Dermis microvascular lymphatic vessel endothelial cell (primary cell): Measurements from ENCODE around the gene TTC7B. TPM values are rescaled to one million over a fixed set of nuclear protein-coding genes. Genes with fewer than 3 reads are reported as not detected.

Source experiments
- DNase-seq, 2 donors: peaks; one replicate each; pipeline versions ENCODE4 v3.0.0 to v3.0.0-alpha.2; 2010; ENCODE audit warnings: low read depth in 2 of 2
- total RNA-seq: library from RNA; depleted of rRNA; stranded (reverse); fragments of >200 nt; gene quantifications from 2 replicates; pipeline ENCODE4 v1.2.1, GENCODE V29; 2014

TTC7B gene
- total RNA-seq, 1 donor from 2014 or later, result 13.9 TPM

- DNase-seq, result no peak
Measured at GRCh38 chr14:90777358-90777757, 38.9 kb downstream of the TTC7B start.

DNA sequence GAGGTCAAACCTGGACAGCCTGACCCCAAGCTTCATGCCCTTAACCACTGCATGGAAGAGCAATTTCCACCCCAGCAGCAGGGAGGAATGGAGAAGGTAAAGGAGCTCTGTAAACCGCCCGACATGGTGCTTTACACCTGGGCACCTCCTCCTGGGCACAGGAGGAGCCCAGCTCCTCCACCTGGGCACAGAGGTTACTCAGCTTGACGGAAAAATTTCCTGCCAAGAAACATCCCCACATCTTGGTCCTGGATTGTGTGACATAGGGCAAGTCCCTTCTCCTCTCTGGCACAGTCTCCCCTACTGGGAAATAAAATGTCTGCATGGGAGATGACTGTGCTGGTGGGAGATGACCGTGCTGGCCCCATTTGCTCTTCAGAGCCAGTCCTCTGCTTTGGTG is 40.8 kb downstream of the TTC7B start:
- no peak for DNase-seq

- no peak for DNase-seq
Measured at GRCh38 chr14:90774316-90774715, 41.9 kb downstream of the TTC7B start.

DNA sequence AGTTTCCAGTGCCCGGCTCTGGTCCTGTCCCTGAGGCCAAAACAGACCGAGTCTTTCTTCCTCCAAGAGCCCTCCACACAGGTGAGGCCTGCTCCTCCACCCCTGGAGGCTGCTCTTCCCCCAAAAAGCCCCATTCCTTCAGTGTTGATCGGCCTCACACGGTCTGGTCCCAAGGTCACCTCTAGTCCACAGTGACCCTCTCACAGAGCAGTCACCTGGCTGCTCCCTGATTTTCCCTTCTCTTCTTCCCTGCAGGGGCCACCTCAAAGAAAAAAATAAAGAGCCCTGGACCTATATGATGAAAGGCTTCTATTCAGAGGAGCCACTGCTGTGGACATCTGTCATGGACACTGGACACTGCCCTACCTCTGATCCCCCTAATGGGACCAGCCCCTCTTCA is 42.5 kb downstream of the TTC7B start:
- no peak for DNase-seq

- no peak for DNase-seq
Measured at GRCh38 chr14:90773196-90773486, 43.1 kb downstream of the TTC7B start.

DNA sequence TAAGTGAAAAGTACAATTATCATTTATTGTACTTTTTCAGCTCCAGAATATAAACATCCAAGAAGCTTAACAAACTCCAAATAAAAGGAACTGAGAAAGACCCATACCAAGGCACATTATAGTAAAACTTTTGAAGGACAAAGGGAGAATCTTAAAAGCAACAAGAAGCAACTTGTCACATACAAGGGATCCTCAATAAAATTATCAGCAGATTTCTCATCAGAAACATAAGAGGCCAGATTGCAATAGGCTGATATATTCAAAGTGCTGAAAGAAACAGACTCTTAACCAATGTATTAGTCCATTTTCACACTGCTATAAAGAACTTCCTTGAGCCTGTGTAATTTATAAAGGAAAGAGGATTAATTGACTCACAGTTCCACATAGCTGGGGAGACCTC is 48.3 kb downstream of the TTC7B start:
- DNase-seq, result no peak

DNA sequence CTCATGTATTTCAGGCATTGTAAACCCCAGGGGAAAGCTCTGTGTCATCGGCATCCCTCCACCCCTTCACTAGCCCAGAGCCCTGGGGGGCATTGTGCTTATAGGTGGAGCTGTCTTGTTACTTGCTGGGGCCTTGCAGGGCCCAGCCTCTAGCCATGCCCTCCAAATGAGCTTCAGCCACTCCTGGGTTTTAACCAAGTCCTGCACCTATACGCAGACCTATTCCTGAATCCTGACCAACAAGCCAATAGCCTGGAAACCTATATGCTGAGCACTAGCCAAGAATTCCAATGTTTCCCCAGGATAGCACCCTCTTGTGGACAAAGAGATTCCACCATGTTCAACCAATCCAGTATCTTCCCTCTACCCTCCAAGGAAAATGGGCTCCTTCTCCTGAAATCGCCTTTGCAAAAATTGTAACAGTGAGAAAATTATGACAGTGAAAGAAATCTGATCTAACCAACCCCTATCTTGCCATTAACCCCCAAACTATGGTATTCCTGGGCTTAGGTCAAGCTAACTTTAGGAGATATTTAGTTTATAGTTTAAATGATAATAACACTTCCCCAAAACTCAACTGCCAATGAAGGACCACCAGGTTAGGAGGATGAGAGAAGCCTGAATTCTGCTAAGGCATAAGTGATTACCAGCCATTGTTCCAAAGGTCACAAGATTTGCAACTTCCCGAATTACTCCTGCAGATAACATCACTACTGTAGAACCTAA is 55.5 kb downstream of the TTC7B start:
- peak in 1 of 2 donors; percentile 62 for DNase-seq

DNA sequence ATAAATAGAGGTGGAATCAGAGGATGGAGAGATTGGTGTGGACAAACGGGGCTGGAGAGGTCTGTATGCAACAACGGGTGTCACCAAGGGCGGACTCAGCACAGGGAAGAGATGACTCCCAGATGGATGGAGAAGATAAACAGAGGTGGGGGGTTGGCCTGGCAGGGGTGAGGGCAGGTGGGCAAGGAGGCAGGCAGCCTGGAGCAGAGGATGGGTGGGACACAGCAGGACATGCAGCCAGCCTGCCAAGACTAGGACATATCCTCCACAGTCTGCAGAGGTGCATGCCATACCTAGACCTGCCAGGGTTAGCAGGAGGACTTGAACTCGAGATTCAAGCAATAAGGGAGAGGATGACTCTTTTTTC is 56.2 kb downstream of the TTC7B start:
- no peak for DNase-seq

GRCh38 chr14:90759370-90760077 is 56.7 kb downstream of the TTC7B start:
- DNase-seq, result no peak

- peak in 1 of 2 donors; percentile 57 for DNase-seq
Measured at GRCh38 chr14:90758959-90759358, 57.3 kb downstream of the TTC7B start.

DNA sequence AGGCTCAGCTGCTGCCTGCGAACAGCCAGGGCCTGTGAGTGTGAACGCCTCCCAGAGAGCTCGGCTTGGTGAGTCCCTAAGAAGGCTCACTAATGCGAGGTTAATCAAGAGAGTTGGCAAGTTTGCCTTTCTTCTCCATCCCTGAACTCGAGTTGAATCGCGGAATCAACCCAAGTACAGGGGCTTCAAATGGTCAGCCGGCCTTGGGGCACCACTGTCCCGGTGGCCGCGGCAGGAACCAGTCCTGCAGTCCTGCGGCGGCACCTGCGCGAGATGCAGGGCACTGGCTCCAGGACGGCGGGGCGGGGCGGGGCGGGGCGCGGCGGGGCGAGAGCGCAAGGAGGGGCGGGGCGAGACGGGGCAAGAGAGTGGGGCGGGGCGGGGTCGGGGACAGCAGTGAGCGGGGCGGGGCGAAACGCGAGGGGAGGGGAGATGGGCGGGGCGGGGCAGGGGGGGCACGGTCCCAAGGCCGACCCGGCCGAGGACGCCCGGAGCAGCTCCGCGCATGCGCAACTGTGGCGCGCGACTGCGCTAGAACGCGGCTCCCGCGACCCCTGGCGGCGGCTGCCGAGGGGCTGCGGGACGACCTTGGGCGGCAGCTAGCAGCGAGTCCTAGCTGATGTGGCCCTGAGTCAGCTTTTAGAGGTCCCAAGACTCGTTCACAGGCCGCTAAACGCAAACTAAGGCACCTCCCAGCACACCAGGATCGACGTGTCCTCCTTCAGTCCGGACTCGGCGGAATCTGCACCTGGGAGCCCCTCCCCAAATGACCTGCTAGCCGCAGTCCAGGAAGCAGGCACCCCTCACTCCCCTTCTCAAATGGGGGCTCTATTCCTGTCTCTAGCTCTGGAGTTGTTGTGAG is 58.0 kb downstream of the TTC7B start:
- peak; percentile 75 to 91 for DNase-seq

- no peak for DNase-seq
Measured at GRCh38 chr14:90757452-90757851, 58.8 kb downstream of the TTC7B start.

- peak in 1 of 2 donors; percentile 13 for DNase-seq
Measured at GRCh38 chr14:90756755-90757345, 59.4 kb downstream of the TTC7B start.

DNA sequence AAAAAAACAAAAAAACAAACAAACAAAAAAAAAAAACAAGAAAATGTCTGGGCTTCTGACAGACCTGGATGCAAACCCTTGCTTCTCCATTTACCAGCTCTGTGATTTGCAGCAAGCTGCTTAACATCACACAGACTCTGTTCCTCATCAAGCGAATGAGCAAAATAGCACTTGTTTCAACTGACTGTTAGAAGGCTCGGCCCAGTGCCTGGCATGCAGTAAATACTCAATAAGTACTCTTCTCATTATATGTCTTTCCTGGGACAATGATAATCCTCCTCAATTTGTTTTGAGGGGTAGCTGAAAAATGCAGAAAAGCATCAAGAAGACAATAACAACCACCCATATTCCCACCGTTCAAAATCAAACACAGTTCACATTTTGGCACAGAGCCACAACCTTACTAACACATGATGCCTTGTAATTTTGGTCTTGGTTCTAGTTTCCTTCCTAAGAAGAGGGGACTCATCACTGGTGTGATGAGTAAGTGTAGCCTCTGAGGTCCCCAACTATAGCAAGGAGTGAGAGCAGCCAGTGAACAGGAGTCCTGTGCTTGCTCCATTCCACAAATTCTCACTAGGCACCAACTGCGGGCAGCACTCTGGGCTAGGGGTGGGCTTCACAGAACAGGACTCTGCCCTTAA is 60.4 kb downstream of the TTC7B start:
- peak in 1 of 2 donors; percentile 24 for DNase-seq

GRCh38 chr14:90753456-90754005 is 62.7 kb downstream of the TTC7B start:
- DNase-seq, result no peak

DNA sequence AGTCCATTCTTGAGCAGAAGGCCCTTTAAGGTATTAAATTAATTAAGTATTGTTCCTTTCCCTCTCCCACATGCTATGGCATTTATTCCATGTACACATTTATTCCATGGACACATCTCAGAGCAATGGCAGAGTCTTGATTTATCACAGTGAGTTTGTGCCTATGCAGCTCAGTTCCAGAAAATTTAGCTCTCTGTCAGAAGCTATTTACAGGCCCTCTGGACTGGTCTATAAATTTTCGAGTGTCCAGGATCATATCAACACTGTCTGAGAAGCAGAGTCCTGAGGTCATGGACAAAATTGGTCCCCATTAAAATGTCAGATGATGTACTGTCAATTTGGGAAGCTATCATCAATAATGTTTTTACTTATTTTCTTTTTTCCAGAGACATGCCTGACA is 65.5 kb downstream of the TTC7B start:
- no peak for DNase-seq

DNA sequence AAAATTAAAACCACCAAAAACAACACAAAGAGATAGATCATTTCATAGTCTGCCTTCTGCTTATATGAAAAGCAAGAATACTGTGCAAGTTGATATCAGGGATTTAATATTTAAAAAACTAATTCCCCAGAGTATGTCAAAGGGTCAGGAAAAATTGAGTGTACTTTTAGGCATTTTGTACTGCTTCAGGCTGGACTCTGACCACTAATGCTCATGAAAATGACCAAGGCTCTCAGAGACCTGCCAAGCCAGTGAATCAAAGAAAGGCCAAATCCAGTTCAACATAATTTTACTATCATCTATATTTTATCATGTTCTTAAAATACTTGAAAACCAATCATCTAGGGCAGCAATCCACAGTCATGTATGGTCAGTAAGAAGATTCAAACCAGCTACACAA is 66.0 kb downstream of the TTC7B start:
- DNase-seq, result no peak

- DNase-seq, result no peak
Measured at GRCh38 chr14:90747909-90748308, 68.3 kb downstream of the TTC7B start.

- no peak for DNase-seq
Measured at GRCh38 chr14:90743826-90744225, 72.4 kb downstream of the TTC7B start.

DNA sequence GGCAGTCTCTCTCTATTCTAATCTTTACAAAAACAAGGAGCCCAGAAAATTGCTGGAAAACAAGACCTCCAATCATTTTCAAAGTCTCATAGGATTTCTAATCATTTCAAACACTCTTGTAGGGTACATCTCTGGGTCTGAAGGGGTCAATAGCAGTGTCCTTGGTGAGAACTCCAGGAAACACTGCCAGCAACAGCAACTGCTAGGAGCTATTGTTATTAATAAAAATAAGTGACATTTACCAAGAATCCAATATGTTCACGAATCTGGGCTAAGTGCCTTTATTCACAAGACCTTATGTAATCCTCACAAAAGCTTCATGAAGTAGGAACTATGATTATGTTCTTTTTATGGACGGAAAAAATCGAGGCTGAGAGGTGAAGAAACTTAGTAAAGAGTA is 72.8 kb downstream of the TTC7B start:
- no peak for DNase-seq

DNA sequence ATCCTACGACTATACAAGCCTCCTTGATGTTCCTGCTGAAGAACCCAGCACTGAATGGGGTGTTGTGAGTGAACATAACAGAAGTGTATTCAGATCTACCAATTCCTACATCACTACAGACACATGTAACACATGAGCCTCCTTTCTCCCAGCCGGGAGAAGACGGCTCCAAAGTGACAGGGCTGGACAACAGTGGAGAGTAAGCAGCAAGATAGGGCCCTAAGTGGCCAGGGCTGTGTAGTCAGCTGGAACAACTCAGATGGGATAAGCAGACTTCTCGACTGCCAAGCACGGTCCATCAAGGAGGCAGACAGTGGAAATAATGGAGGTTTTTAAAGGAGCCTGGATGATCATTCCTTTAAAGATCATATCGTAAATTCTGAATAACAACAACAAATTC is 73.5 kb downstream of the TTC7B start:
- no peak for DNase-seq
